ENCODE data around the gene METTL17. TPM values are rescaled to one million over a fixed set of nuclear protein-coding genes. Genes with fewer than 3 reads are reported as not detected.
A peak's percentile ranks its signal among the peaks of the same experiment; 100 is the strongest.

METTL17 gene
- total and polyA plus RNA-seq, 2 of the 13 experiments (the other 11 are each of a cell fraction or from before 2014, with no cell fraction given): 122 to 199 TPM

DNA sequence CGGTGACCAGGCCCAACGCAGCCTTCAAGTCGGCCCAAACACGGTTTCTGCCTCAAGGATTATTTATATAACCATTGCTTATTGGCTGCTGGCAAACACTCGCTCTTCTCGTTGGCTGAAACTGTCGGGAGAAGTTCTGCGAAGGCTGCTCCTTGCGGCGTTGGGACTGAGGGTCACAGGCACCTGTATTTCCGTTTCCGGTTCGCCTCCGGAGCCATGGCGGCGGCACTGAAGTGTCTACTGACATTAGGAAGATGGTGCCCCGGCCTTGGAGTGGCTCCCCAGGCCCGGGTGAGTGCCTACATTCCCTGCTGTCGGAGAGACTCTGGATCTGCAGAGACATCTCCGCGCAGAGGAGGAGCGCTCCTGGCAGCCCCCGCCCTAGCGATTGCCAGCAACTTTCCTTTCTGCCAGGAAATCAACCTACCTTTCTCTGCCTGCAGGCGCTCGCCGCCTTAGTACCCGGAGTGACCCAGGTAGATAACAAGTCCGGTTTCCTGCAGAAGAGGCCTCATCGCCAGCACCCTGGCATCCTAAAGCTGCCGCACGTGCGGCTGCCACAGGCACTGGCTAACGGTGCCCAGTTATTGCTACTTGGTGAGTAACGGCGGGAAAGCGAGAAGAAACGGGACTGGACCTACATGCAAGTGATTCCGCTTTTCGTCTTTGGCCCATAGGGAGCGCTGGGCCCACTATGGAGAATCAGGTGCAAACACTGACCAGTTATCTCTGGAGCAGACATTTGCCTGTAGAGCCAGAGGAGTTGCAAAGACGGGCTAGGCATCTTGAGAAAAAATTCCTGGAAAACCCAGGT lies at the start of gene METTL17 (continued):
- TF ChIP-seq SOX6 (IDR thresholded peaks at IDR 0.05) (no peak), SOX6 (CRISPR knock-in tag; IDR thresholded peaks at IDR 0.05) (peak; percentile 40; the same call in 1 of the 2 replicates), RFXAP (CRISPR knock-in tag; IDR thresholded peaks at IDR 0.05; ENCODE audit: borderline replicate concordance) (peak; percentile 38; the same call in 1 of the 2 replicates), REPIN1 (CRISPR knock-in tag; IDR thresholded peaks at IDR 0.05; ENCODE audit: borderline replicate concordance, low read depth) (peak; percentile 70; the same call in 1 of the 2 replicates), ZNF558 (CRISPR knock-in tag; IDR thresholded peaks at IDR 0.05; ENCODE audit: borderline replicate concordance) (no peak), ETV5 (CRISPR knock-in tag; IDR thresholded peaks at IDR 0.05; ENCODE audit: borderline replicate concordance) (peak; percentile 84), ZNF75D (CRISPR knock-in tag; IDR thresholded peaks at IDR 0.05; ENCODE audit: borderline replicate concordance) (no peak), ZBTB40 (IDR thresholded peaks at IDR 0.05) (peak; percentile 86), ZBTB40 (CRISPR knock-in tag; IDR thresholded peaks at IDR 0.05) (peak; percentile 72; the same call in 1 of the 2 replicates), ZNF234 (CRISPR knock-in tag; conservative IDR thresholded peaks at IDR 0.05) (peak; percentile 77; the same call in 1 of the 2 replicates), U2AF1 (optimal IDR thresholded peaks at IDR 0.05; ENCODE audit: low read depth, low read length) (peak; percentile 72), KDM6A (CRISPR knock-in tag; IDR thresholded peaks at IDR 0.05; ENCODE audit: low read depth) (no peak), RBAK (CRISPR knock-in tag; IDR thresholded peaks at IDR 0.05) (no peak), ZNF33B (CRISPR knock-in tag; IDR thresholded peaks at IDR 0.05) (no peak; the same call in 1 of the 2 replicates), ZNF383 (CRISPR knock-in tag; IDR thresholded peaks at IDR 0.05; ENCODE audit: borderline replicate concordance) (no peak), MBD4 (IDR thresholded peaks at IDR 0.05; ENCODE audit: borderline replicate concordance, low read length) (no peak), ZMYM2 (CRISPR knock-in tag; IDR thresholded peaks at IDR 0.05) (no peak)
- TF ChIP-seq, protein P1, sequence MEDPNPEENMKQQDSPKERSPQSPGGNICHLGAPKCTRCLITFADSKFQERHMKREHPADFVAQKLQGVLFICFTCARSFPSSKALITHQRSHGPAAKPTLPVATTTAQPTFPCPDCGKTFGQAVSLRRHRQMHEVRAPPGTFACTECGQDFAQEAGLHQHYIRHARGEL (CRISPR knock-in tag; IDR thresholded peaks at IDR 0.05): 0 out of 2 replicates have a peak, but pooled peaks have one; percentile 24
- TF ChIP-seq, protein P2, sequence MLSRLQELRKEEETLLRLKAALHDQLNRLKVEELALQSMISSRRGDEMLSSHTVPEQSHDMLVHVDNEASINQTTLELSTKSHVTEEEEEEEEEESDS (CRISPR knock-in tag; IDR thresholded peaks at IDR 0.05; ENCODE audit: borderline replicate concordance): no peak
- TF ChIP-seq, protein P3, sequence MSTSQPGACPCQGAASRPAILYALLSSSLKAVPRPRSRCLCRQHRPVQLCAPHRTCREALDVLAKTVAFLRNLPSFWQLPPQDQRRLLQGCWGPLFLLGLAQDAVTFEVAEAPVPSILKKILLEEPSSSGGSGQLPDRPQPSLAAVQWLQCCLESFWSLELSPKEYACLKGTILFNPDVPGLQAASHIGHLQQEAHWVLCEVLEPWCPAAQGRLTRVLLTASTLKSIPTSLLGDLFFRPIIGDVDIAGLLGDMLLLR (CRISPR knock-in tag; IDR thresholded peaks at IDR 0.05): no peak

All from HepG2 (cell line).